Fibroblast of lung (primary cell): ENCODE data around the gene FSTL1. TPM values are rescaled to one million over a fixed set of nuclear protein-coding genes. Genes with fewer than 3 reads are reported as not detected.

Experiments
- DNase-seq, 2 donors: peaks; one replicate each; pipeline versions ENCODE4 v3.0.0 to v3.0.0-alpha.2; 2010; ENCODE audit warnings: low read depth in 2 of 2
- H2AFZ ChIP-seq: 2 replicates; pipeline ENCODE4 v1.5.1; 2012; ENCODE audit warnings: low read length, control low read depth, inconsistent platforms
- H3K27ac ChIP-seq: 2 replicates; pipeline ENCODE4 v1.5.1; 2011; ENCODE audit warnings: low read length, control low read depth; ENCODE audit not compliant: insufficient read depth
- H3K27me3 ChIP-seq: 2 replicates; pipeline ENCODE4 v1.5.1; 2011; ENCODE audit warnings: mild to moderate bottlenecking, low read length; ENCODE audit not compliant: control insufficient read depth, insufficient read depth
- H3K36me3 ChIP-seq: 2 replicates; pipeline ENCODE4 v1.5.1; 2011; ENCODE audit warnings: low read length; ENCODE audit not compliant: control insufficient read depth, insufficient read depth
- H3K4me1 ChIP-seq: 2 replicates; pipeline ENCODE4 v1.5.1; 2011; ENCODE audit warnings: low read length; ENCODE audit not compliant: control insufficient read depth, insufficient read depth; ENCODE audit errors: extremely low read depth
- H3K4me2 ChIP-seq: 2 replicates; pipeline ENCODE4 v1.5.1; 2011; ENCODE audit warnings: low read length, control low read depth; ENCODE audit not compliant: insufficient read depth; ENCODE audit errors: extremely low read depth
- H3K4me3 ChIP-seq, 4 experiments: fragments of 200-600 bp in 1 of 4; sonication (generic) in 1 of 4; replicated peaks in 1 of 4; 2 replicates each; pipeline ENCODE4 v1.5.1; 2011 to 2016; ENCODE audit warnings: low read length in 4 of 4, low read depth in 3 of 4, mild to moderate bottlenecking in 3 of 4, control low read depth in 2 of 4, inconsistent platforms in 1 of 4, mixed read lengths in 1 of 4; ENCODE audit not compliant: insufficient read depth in 1 of 4; ENCODE audit errors: control extremely low read depth in 1 of 4
- H3K79me2 ChIP-seq: 2 replicates; pipeline ENCODE4 v1.5.1; 2012; ENCODE audit warnings: mild to moderate bottlenecking, low read length, inconsistent platforms; ENCODE audit not compliant: control insufficient read depth, insufficient read depth
- H3K9ac ChIP-seq: 2 replicates; pipeline ENCODE4 v1.5.1; 2011; ENCODE audit warnings: mild to moderate bottlenecking, low read length, control low read depth; ENCODE audit not compliant: insufficient read depth
- H3K9me3 ChIP-seq: 2 replicates; pipeline ENCODE4 v1.5.1; 2012; ENCODE audit warnings: low read depth, low read length; ENCODE audit not compliant: control insufficient read depth, insufficient read depth
- H4K20me1 ChIP-seq: 2 replicates; pipeline ENCODE4 v1.5.1; 2011; ENCODE audit warnings: low read length; ENCODE audit not compliant: control insufficient read depth, insufficient read depth; ENCODE audit errors: extremely low read depth
- EZH2 ChIP-seq: IDR thresholded peaks from 2 replicates; pipeline ENCODE4 v1.5.1; 2012; ENCODE audit warnings: low read length, control low read depth, mild to moderate bottlenecking; ENCODE audit errors: missing control alignments
- polyA plus RNA-seq, 2 donors: library from polyadenylated mRNA; depleted of rRNA in 1 of 2; stranded (reverse) in 1 of 2; unstranded in 1 of 2; fragments of >200 nt; gene quantifications; 2 replicates each; pipeline ENCODE4 v1.2.1, GENCODE V29; 2011 to 2012; ENCODE audit warnings: missing spikeins in 1 of 2
- total RNA-seq: library from RNA; depleted of rRNA; stranded (reverse); fragments of >200 nt; gene quantifications from 2 replicates; pipeline ENCODE4 v1.2.1, GENCODE V29; 2014
- TF ChIP-seq, protein P1 (sequence below), 2 donors: IDR thresholded peaks in 1 of 2; conservative IDR thresholded peaks in 1 of 2; 1 replicate in 1 of 2; 2 replicates in 1 of 2; pipeline ENCODE4 v1.5.1; 2011 to 2012; ENCODE audit warnings: low read length in 2 of 2, control low read depth in 1 of 2, inconsistent platforms in 1 of 2, low read depth in 1 of 2, mild to moderate bottlenecking in 1 of 2

Gene FSTL1
- total and polyA plus RNA-seq, 2 donors (not counting 1 experiment from before 2014, with no cell fraction given) = 309 to 1,500 TPM

DNA sequence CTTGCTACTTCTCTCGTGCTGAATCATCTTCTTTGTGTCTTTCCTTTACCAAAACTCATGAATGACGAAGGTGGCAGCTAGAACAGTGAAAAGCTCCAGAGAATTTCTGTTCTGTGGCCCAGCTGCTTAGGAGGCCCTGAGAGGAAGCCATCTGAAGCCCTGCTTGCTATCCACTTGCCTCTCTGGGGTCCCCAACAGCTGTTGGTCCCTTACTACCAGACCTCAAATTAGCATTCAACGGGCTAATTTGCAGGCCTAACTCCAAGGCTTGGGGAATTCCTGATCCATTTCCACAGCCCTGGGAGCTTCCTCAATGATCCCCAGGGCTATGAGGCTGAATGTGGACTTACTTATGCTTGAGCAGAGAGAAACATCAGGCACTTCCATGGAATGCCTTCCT lies 37.5 kb upstream of the FSTL1 start:
- no peaks in the 10 kb centered on the region for H3K36me3 ChIP-seq
- no peaks in the 10 kb centered on the region for H3K9me3 ChIP-seq
- no peaks in the 10 kb centered on the region for H3K27me3 ChIP-seq
- H3K4me3 ChIP-seq = no peak overlapping the region
- no peak overlapping the region for H3K27ac ChIP-seq
- no peak overlapping the region for H2AFZ ChIP-seq
- H3K9ac ChIP-seq = no peak overlapping the region
- TF ChIP-seq EZH2 = no peak
- TF ChIP-seq, protein P1, sequence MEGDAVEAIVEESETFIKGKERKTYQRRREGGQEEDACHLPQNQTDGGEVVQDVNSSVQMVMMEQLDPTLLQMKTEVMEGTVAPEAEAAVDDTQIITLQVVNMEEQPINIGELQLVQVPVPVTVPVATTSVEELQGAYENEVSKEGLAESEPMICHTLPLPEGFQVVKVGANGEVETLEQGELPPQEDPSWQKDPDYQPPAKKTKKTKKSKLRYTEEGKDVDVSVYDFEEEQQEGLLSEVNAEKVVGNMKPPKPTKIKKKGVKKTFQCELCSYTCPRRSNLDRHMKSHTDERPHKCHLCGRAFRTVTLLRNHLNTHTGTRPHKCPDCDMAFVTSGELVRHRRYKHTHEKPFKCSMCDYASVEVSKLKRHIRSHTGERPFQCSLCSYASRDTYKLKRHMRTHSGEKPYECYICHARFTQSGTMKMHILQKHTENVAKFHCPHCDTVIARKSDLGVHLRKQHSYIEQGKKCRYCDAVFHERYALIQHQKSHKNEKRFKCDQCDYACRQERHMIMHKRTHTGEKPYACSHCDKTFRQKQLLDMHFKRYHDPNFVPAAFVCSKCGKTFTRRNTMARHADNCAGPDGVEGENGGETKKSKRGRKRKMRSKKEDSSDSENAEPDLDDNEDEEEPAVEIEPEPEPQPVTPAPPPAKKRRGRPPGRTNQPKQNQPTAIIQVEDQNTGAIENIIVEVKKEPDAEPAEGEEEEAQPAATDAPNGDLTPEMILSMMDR (conservative IDR thresholded peaks at IDR 0.05 in 1 of 2, IDR thresholded peaks at IDR 0.05 in 1 of 2; ENCODE audit: low read depth in 1 of 2, low read length in 2 of 2) = no peak
- H3K79me2 ChIP-seq = no peaks in the 10 kb centered on the region
- peaks cover 5% of the 10 kb centered on the region for H3K4me1 ChIP-seq
- H3K4me2 ChIP-seq = no peak overlapping the region
- DNase-seq = no peak
- no peaks in the 10 kb centered on the region for H4K20me1 ChIP-seq

- H3K79me2 ChIP-seq = no peaks in the 10 kb centered on the region
- H3K27ac ChIP-seq = peak overlapping the region; percentile 17
- TF ChIP-seq, protein P1 (conservative IDR thresholded peaks at IDR 0.05 in 1 of 2, IDR thresholded peaks at IDR 0.05 in 1 of 2; ENCODE audit: low read depth in 1 of 2, low read length in 2 of 2) = no peak
- TF ChIP-seq EZH2 = no peak
- no peaks in the 10 kb centered on the region for H3K27me3 ChIP-seq
- peak overlapping the region; percentile 66 for H3K4me2 ChIP-seq
- H3K4me1 ChIP-seq = peaks cover 5% of the 10 kb centered on the region
- no peaks in the 10 kb centered on the region for H3K36me3 ChIP-seq
- no peak overlapping the region for H3K4me3 ChIP-seq
- DNase-seq = peak; percentile 84 to 95
- no peaks in the 10 kb centered on the region for H4K20me1 ChIP-seq
- no peaks in the 10 kb centered on the region for H3K9me3 ChIP-seq
- H2AFZ ChIP-seq = no peak overlapping the region
- H3K9ac ChIP-seq = no peak overlapping the region
Measured at GRCh38 chr3:120487191-120487650, 36.4 kb upstream of the FSTL1 start.

DNA sequence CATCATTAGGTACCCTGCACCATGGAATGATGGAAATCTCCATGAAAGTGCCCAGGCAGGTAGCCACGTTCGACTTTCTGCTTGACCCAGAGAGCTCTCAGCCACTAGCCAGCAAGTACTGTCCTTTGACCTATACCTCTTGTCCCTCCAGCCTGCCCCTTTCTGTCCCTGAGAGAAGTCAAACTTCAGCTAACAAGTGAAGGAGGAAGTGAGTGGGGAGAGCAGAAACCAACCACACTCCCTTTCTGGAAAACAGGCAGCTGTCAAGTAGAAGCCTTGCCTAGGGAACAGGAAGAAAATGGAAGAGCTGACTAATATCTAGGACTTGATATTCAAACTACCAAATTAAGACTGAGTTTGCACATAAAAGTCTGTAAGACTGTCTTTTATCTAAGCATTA lies 30.3 kb upstream of the FSTL1 start:
- Histone ChIP-seq H2AFZ (no peak overlapping the region), H3K9ac (no peak overlapping the region), H3K9me3 (no peaks in the 10 kb centered on the region), H3K4me3 (no peak overlapping the region), H4K20me1 (no peaks in the 10 kb centered on the region), H3K27ac (no peak overlapping the region), H3K27me3 (no peaks in the 10 kb centered on the region), H3K79me2 (no peaks in the 10 kb centered on the region), H3K36me3 (no peaks in the 10 kb centered on the region), H3K4me1 (no peaks in the 10 kb centered on the region), H3K4me2 (no peak overlapping the region)
- no peak for DNase-seq
- TF ChIP-seq EZH2 = no peak
- TF ChIP-seq, protein P1 (conservative IDR thresholded peaks at IDR 0.05 in 1 of 2, IDR thresholded peaks at IDR 0.05 in 1 of 2; ENCODE audit: low read depth in 1 of 2, low read length in 2 of 2) = no peak
